DND-41 (cell line): ENCODE data around the gene SPATA31D4.

Source experiments
- ATAC-seq: fragments of 200-7000 bp; cut with Tn5 transposase; 3 replicates; pipeline ENCODE4 v1.9.1; 2021; ENCODE audit warnings: low read depth; ENCODE audit not compliant: insufficient read depth
- DNase-seq: peaks from one replicate; pipeline ENCODE4 v3.0.0-alpha.2; 2020
- H2AFZ ChIP-seq: 2 replicates; pipeline ENCODE4 v1.6.0; 2012; ENCODE audit warnings: low read depth, low read length
- H3K27ac ChIP-seq: 2 replicates; pipeline ENCODE4 v1.5.1; 2012; ENCODE audit warnings: low read length, inconsistent platforms
- H3K27me3 ChIP-seq: fragments of 200-600 bp; sonication (generic); 2 replicates; pipeline ENCODE4 v1.6.0; 2012; ENCODE audit warnings: low read length, mild to moderate bottlenecking, inconsistent platforms; ENCODE audit not compliant: insufficient read depth, poor library complexity
- H3K36me3 ChIP-seq: 2 replicates; pipeline ENCODE4 v1.5.1; 2012; ENCODE audit warnings: low read length, inconsistent platforms; ENCODE audit not compliant: insufficient read depth
- H3K4me1 ChIP-seq: 2 replicates; pipeline ENCODE4 v1.5.1; 2012; ENCODE audit warnings: mild to moderate bottlenecking, low read length; ENCODE audit not compliant: insufficient read depth
- H3K4me2 ChIP-seq: 2 replicates; pipeline ENCODE4 v1.6.0; 2012; ENCODE audit warnings: mild to moderate bottlenecking, moderate library complexity, low read length, inconsistent platforms; ENCODE audit not compliant: insufficient read depth
- H3K4me3 ChIP-seq, 2 experiments: fragments of 200-600 bp in 1 of 2; shearing (Covaris generic) in 1 of 2; 2 replicates each; pipeline ENCODE4 v1.5.1; 2012 to 2016; ENCODE audit warnings: inconsistent platforms in 2 of 2, low read length in 2 of 2, mild to moderate bottlenecking in 2 of 2, low read depth in 1 of 2, moderate library complexity in 1 of 2
- H3K79me2 ChIP-seq: 2 replicates; pipeline ENCODE4 v1.6.0; 2012; ENCODE audit warnings: low read length, inconsistent platforms; ENCODE audit not compliant: insufficient read depth
- H3K9ac ChIP-seq: 2 replicates; pipeline ENCODE4 v1.6.0; 2012; ENCODE audit warnings: low read depth, mild to moderate bottlenecking, inconsistent platforms, low read length, moderate library complexity
- H3K9me3 ChIP-seq: 2 replicates; pipeline ENCODE4 v1.5.1; 2012; ENCODE audit warnings: low read length, moderate library complexity, mild to moderate bottlenecking, inconsistent platforms; ENCODE audit not compliant: insufficient read depth, severe bottlenecking
- H4K20me1 ChIP-seq: 2 replicates; pipeline ENCODE4 v1.6.0; 2012; ENCODE audit warnings: low read length; ENCODE audit not compliant: insufficient read depth
- CTCF ChIP-seq: IDR thresholded peaks from 2 replicates; pipeline ENCODE4 v1.5.1; 2012; ENCODE audit warnings: borderline replicate concordance, low read length, moderate library complexity, mild to moderate bottlenecking; ENCODE audit not compliant: poor library complexity, severe bottlenecking; ENCODE audit errors: extremely low read depth
- EZH2 ChIP-seq: IDR thresholded peaks from 3 replicates; pipeline ENCODE4 v1.6.1; 2012; ENCODE audit warnings: borderline replicate concordance, low read depth, mild to moderate bottlenecking, moderate library complexity, low read length, inconsistent platforms; ENCODE audit not compliant: severe bottlenecking

Gene SPATA31D4

GRCh38 chr9:81894891-81895290 lies 33.3 kb upstream of the SPATA31D4 start:
- TF ChIP-seq CTCF (no peak), EZH2 (no peak)
- DNase-seq, result no peak
- H3K79me2 ChIP-seq, result no peaks in the 10 kb centered on the region
- H3K4me1 ChIP-seq, result no peaks in the 10 kb centered on the region
- ATAC-seq, result no peak
- H3K27ac ChIP-seq, result no peak overlapping the region
- H2AFZ ChIP-seq, result no peak overlapping the region
- no peaks in the 10 kb centered on the region for H4K20me1 ChIP-seq
- H3K27me3 ChIP-seq, result no peaks in the 10 kb centered on the region
- H3K4me3 ChIP-seq, result no peak overlapping the region
- no peak overlapping the region for H3K4me2 ChIP-seq
- no peak overlapping the region for H3K9ac ChIP-seq
- H3K9me3 ChIP-seq, result no peaks in the 10 kb centered on the region
- H3K36me3 ChIP-seq, result no peaks in the 10 kb centered on the region

- H3K4me1 ChIP-seq, result no peaks in the 10 kb centered on the region
- H3K79me2 ChIP-seq, result no peaks in the 10 kb centered on the region
- H2AFZ ChIP-seq, result no peak overlapping the region
- no peak overlapping the region for H3K9ac ChIP-seq
- ATAC-seq, result no peak
- no peaks in the 10 kb centered on the region for H3K27me3 ChIP-seq
- H3K9me3 ChIP-seq, result no peaks in the 10 kb centered on the region
- H3K4me2 ChIP-seq, result no peak overlapping the region
- no peak overlapping the region for H3K4me3 ChIP-seq
- TF ChIP-seq CTCF (no peak), EZH2 (no peak)
- no peaks in the 10 kb centered on the region for H4K20me1 ChIP-seq
- no peaks in the 10 kb centered on the region for H3K36me3 ChIP-seq
- DNase-seq, result no peak
- no peak overlapping the region for H3K27ac ChIP-seq
Observed at GRCh38 chr9:81896070-81896469, 32.2 kb upstream of the SPATA31D4 start.

- DNase-seq, result no peak
- no peaks in the 10 kb centered on the region for H3K36me3 ChIP-seq
- no peaks in the 10 kb centered on the region for H3K79me2 ChIP-seq
- H3K4me1 ChIP-seq, result no peaks in the 10 kb centered on the region
- no peak overlapping the region for H3K4me3 ChIP-seq
- TF ChIP-seq EZH2 (no peak), CTCF (no peak)
- H3K9ac ChIP-seq, result no peak overlapping the region
- no peaks in the 10 kb centered on the region for H4K20me1 ChIP-seq
- no peak overlapping the region for H3K4me2 ChIP-seq
- no peak for ATAC-seq
- no peak overlapping the region for H3K27ac ChIP-seq
- no peak overlapping the region; the same call in 1 of the 2 replicates for H2AFZ ChIP-seq
- no peaks in the 10 kb centered on the region for H3K27me3 ChIP-seq
- no peaks in the 10 kb centered on the region for H3K9me3 ChIP-seq
Observed at GRCh38 chr9:81898851-81899250, 29.4 kb upstream of the SPATA31D4 start.

- DNase-seq (no peak), ATAC-seq (no peak)
- no peak overlapping the region for H3K9ac ChIP-seq
- no peak overlapping the region for H3K4me3 ChIP-seq
- H3K79me2 ChIP-seq, result no peaks in the 10 kb centered on the region
- H3K36me3 ChIP-seq, result no peaks in the 10 kb centered on the region
- no peaks in the 10 kb centered on the region for H4K20me1 ChIP-seq
- H3K27me3 ChIP-seq, result no peaks in the 10 kb centered on the region
- H3K27ac ChIP-seq, result no peak overlapping the region
- no peak for TF ChIP-seq EZH2
- no peak for TF ChIP-seq CTCF
- no peaks in the 10 kb centered on the region for H3K9me3 ChIP-seq
- no peak overlapping the region for H3K4me2 ChIP-seq
- H2AFZ ChIP-seq, result no peak overlapping the region
- no peaks in the 10 kb centered on the region for H3K4me1 ChIP-seq
Observed at GRCh38 chr9:81902196-81902595, 26.0 kb upstream of the SPATA31D4 start.
